GM12874 (cell line): ENCODE results near the gene TMEM131.

Source experiments
- CTCF ChIP-seq: IDR thresholded peaks from 2 replicates; pipeline ENCODE4 v1.5.1; 2011; ENCODE audit warnings: low read depth, mild to moderate bottlenecking, control low read depth, low read length, moderate library complexity; ENCODE audit not compliant: insufficient read depth

TMEM131 gene

DNA sequence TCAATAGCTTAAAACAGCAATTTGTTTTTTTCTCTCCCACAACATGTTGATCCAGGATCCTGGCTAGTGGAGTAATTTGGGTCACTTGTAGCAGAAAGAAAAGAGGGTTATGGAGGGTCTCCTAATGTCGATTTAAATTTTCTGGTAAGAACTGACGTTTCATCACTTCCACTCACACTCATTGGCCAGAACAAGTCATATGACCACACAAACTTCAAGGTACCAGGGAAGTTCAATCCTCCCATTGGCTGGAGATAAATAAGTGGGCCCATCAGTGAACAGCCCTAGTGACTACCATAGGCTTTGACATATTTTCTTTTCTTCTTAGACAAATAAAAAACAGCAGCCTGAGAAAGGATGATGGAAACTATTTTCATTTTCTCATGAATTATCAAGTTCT, 8.3 kb upstream of the TMEM131 start:
- TF ChIP-seq CTCF, result no peak

DNA sequence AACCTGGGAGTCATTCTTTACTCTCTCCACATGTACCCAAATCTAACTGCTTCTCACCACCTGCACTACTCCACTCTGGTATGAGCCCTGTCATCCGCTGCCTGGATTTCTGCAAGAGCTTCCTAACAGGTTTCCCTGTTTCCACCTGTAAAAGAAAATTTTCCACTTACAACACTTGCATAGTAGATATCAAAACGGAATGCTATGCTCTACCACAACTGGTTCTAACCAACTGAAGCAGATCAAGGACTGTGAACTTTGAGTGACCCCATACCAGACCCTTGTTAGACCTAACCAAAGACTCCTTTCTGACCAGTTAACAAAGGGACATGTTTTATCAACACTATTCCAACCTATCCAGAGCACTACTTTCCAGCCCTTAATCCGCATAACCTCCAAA, 3.8 kb upstream of the TMEM131 start:
- no peak for TF ChIP-seq CTCF

DNA sequence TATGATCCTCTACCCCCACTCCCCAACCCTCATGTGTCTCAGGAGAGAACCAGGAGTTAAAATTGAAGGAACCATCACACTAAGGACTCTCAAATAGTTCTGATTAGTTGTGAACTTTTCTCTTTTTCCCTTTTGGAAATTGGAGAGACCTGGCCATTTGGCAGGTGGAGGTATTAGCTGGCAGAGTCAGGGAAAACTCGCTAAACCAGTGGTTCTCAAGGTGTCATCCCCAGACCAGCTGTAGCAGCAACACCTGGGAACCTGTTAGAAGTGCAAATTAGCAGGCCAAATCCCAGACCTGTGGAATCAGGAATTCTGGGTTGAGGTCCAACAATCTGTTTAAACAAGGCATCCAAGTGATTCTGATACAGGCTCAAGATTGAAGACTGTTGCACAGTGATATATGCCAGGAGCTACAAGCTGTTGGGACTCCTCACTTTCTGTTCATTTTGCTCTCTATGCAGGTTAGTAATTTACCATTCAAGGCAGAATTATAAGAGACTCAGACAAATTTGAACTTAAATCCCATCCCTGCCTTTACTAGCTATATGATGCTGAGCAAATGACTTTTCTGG, 2.8 kb upstream of the TMEM131 start:
- no peak for TF ChIP-seq CTCF

DNA sequence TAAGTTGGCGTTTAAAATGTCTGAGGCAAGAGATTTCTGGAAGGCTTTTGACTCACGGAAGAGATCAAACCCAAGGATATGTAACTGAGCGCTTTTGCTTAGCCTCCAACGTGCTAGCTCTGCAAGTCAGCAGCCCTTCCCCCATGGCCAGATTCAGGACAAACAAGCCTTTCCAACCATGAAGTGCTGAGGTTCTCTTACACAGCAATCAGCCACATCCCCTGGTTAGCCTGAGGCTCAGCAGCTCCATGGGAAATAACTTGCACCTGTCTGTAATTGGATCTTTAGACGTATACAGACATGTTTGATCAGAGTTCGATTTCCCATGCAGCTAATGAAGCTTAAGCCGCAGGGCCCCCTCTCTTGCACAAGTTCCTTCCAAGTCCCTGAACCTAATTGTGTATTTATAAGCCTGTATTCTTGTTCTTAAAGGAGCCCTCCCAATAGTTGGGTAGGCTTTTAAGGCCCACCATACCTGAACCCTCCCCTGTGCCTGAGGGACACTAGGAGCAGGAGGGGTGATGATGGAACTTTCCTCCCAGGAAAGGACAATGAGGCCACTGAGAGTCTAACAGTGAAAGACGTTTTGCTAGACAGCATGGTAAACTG, 2.1 kb upstream of the TMEM131 start:
- TF ChIP-seq CTCF, result no peak

DNA sequence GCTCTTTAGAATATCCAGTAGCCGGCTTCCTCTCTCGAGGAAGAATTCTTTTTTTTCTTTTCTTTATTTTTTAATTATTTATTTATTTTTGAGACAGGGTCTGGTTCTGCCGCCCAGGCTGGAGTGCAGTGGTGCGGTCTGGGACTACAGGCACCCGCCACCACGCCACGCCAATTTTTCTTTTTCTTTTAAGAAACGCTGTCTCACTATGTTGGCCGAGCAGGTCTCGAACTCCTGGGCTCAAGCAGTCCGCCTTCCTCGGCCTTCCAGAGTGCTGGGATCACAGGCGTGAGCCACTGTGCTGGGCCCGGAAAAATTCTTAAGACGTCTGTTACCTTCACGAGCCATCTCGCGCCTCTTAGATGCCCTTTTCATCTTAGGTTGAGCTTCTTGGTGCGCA, 931 bp upstream of the TMEM131 start:
- no peak for TF ChIP-seq CTCF

DNA sequence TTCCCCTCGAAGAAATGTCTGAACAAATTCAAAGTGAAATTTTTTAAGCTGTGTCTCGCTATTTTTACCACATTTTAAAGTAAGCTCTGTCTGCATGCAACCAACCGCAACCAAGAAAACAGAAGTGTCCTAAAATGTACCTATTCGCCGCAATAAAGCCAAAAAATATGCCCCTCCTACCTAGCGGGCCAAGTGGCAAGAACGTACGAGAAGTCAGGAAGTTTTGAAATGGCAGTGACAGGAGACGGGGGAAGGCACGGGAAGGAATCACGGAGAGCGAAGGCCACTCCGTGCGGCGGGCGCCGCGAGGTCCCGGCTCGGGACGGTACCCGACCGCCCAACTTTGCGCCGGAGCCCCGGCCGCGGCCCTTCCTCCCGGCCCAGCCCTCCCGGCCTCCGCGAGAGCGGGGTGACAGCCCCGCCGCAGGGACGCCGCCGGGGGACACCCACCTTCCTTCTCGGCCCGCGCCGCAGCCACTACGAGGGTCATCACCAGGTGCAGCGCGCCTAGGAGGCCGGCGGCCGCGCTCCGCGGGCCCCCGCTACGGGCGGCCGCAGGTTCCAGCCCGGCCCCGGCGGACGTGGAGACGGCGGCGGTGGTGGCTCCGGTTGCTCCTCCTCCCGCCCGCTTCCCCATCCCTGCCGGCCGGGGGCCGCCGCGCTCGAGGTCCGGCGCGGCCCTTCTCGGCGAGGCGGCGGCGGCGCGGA, 568 bp downstream of the TMEM131 start:
- TF ChIP-seq CTCF, result no peak

- TF ChIP-seq CTCF, result no peak
These were observed 1.3 kb downstream of the TMEM131 start for GRCh38 chr2:97994476-97994875.
